HEK293 (cell line): ENCODE measurements around the gene PALMD.

Experiments used
- CTCF ChIA-PET: fragments of 350-600 bp; formaldehyde crosslinking; extraction: SDS; loops from one replicate; lab custom pipeline; 2021; ENCODE audit warnings: antibody characterized with exemption; lab: Yijun Ruan, JAX
- POLR2A ChIA-PET: fragments of 300-600 bp; formaldehyde crosslinking; extraction: SDS; loops from one replicate; lab custom pipeline; 2020; ENCODE audit warnings: antibody characterized with exemption, inconsistent platforms; lab: Yijun Ruan, JAX
- H3K27ac ChIP-seq: fragments of 200-500 bp; sonication (Bioruptor generic); 2 replicates; pipeline ENCODE4 v1.5.1; 2014; ENCODE audit warnings: low read depth, low read length, control low read depth, inconsistent platforms; ENCODE audit errors: extremely low read depth
- H3K36me3 ChIP-seq, 2 experiments: fragments of 200-500 bp in 1 of 2; sonication (Bioruptor generic) in 1 of 2; 1 replicate in 1 of 2; 2 replicates in 1 of 2; pipeline ENCODE4 v1.5.1; 2014 to 2017; ENCODE audit warnings: inconsistent platforms in 2 of 2, low read length in 2 of 2; ENCODE audit not compliant: control insufficient read depth in 2 of 2, insufficient read depth in 1 of 2
- H3K4me1 ChIP-seq: fragments of 200-500 bp; sonication (Bioruptor generic); 2 replicates; pipeline ENCODE4 v1.5.1; 2014; ENCODE audit warnings: mild to moderate bottlenecking, low read length, inconsistent platforms; ENCODE audit not compliant: control insufficient read depth, insufficient read depth
- H3K4me3 ChIP-seq: 2 replicates; pipeline ENCODE4 v1.5.1; 2011; ENCODE audit warnings: low read depth, mild to moderate bottlenecking, control low read depth, low read length, moderate library complexity
- H3K9me3 ChIP-seq: fragments of 200-500 bp; sonication (Bioruptor generic); 2 replicates; pipeline ENCODE4 v1.5.1; 2014; ENCODE audit warnings: low read depth, low read length, inconsistent platforms; ENCODE audit not compliant: control insufficient read depth, insufficient read depth
- KLF10 ChIP-seq: fragments of 450-650 bp; IDR thresholded peaks from 2 replicates; pipeline ENCODE4 v1.5.1; 2018; ENCODE audit warnings: missing biosample characterization, mild to moderate bottlenecking, missing genetic modification characterization
- OVOL3 ChIP-seq: fragments of 450-650 bp; formaldehyde crosslinking; IDR thresholded peaks from 2 replicates; pipeline ENCODE4 v1.5.1; 2016; ENCODE audit warnings: missing biosample characterization, missing genetic modification characterization
- PRDM10 ChIP-seq: fragments of 450-650 bp; formaldehyde crosslinking; IDR thresholded peaks from 2 replicates; pipeline ENCODE4 v1.5.1; 2016; ENCODE audit warnings: missing biosample characterization, missing genetic modification characterization
- SALL2 ChIP-seq: fragments of 450-650 bp; formaldehyde crosslinking; IDR thresholded peaks from 2 replicates; pipeline ENCODE4 v1.5.0; 2017; ENCODE audit warnings: missing biosample characterization, mild to moderate bottlenecking, missing genetic modification characterization, borderline replicate concordance
- SETDB1 ChIP-seq: IDR thresholded peaks from one replicate; pipeline ENCODE4 v1.6.1; 2017; ENCODE audit warnings: mild to moderate bottlenecking, low read length, moderate library complexity, mixed read lengths; ENCODE audit not compliant: insufficient read length
- ZBTB11 ChIP-seq: fragments of 450-650 bp; formaldehyde crosslinking; conservative IDR thresholded peaks from 2 replicates; pipeline ENCODE4 v1.5.1; 2016; ENCODE audit warnings: low read depth, missing biosample characterization, missing genetic modification characterization
- ZBTB26 ChIP-seq: fragments of 450-650 bp; formaldehyde crosslinking; optimal IDR thresholded peaks from 2 replicates; pipeline ENCODE3; 2016; ENCODE audit warnings: missing biosample characterization, mild to moderate bottlenecking, missing genetic modification characterization
- ZNF114 ChIP-seq: fragments of 450-650 bp; formaldehyde crosslinking; IDR thresholded peaks from 2 replicates; pipeline ENCODE4 v1.5.0; 2017; ENCODE audit warnings: missing biosample characterization, missing genetic modification characterization
- ZNF26 ChIP-seq: fragments of 450-650 bp; formaldehyde crosslinking; IDR thresholded peaks from 2 replicates; pipeline ENCODE4 v1.5.1; 2016; ENCODE audit warnings: missing biosample characterization, missing genetic modification characterization
- ZNF302 ChIP-seq: fragments of 450-650 bp; formaldehyde crosslinking; IDR thresholded peaks from 2 replicates; pipeline ENCODE4 v1.5.1; 2016; ENCODE audit warnings: missing biosample characterization, missing genetic modification characterization, low read depth
- ZNF354C ChIP-seq: fragments of 450-650 bp; formaldehyde crosslinking; IDR thresholded peaks from 2 replicates; pipeline ENCODE4 v1.5.1; 2016; ENCODE audit warnings: missing biosample characterization, missing genetic modification characterization, low read depth, borderline replicate concordance
- ZNF398 ChIP-seq: fragments of 450-650 bp; formaldehyde crosslinking; IDR thresholded peaks from 2 replicates; pipeline ENCODE4 v1.5.1; 2017; ENCODE audit warnings: missing biosample characterization, missing genetic modification characterization
- ZNF416 ChIP-seq: fragments of 450-650 bp; formaldehyde crosslinking; IDR thresholded peaks from 2 replicates; pipeline ENCODE4 v1.5.1; 2016; ENCODE audit warnings: missing biosample characterization, missing genetic modification characterization
- ZNF529 ChIP-seq: fragments of 450-650 bp; formaldehyde crosslinking; IDR thresholded peaks from 2 replicates; pipeline ENCODE4 v1.5.1; 2017; ENCODE audit warnings: missing genetic modification characterization, missing biosample characterization; ENCODE audit not compliant: insufficient replicate concordance
- ZNF654 ChIP-seq: fragments of 450-650 bp; formaldehyde crosslinking; IDR thresholded peaks from 2 replicates; pipeline ENCODE4 v1.5.1; 2016; ENCODE audit warnings: low read depth, missing biosample characterization, missing genetic modification characterization
- ZNF777 ChIP-seq: fragments of 450-650 bp; formaldehyde crosslinking; IDR thresholded peaks from 2 replicates; pipeline ENCODE4 v1.5.1; 2017; ENCODE audit warnings: missing biosample characterization, missing genetic modification characterization, borderline replicate concordance
- ZNF843 ChIP-seq: fragments of 450-650 bp; formaldehyde crosslinking; IDR thresholded peaks from 2 replicates; pipeline ENCODE4 v1.5.1; 2016; ENCODE audit warnings: missing biosample characterization, missing genetic modification characterization
- ZSCAN30 ChIP-seq: fragments of 450-650 bp; IDR thresholded peaks from 2 replicates; pipeline ENCODE4 v1.5.1; 2018; ENCODE audit warnings: missing biosample characterization, mild to moderate bottlenecking, missing genetic modification characterization, moderate library complexity

PALMD gene

GRCh38 chr1:99738858-99739465 lies 93.0 kb downstream of the PALMD start:
- Histone ChIP-seq H3K4me1 (no peaks in the 10 kb centered on the region), H3K36me3 (peaks cover 0 to 10% of the 10 kb centered on the region in 2 experiments)
- POLR2A ChIA-PET: no interaction called here
- TF ChIP-seq ZNF843 (tag by site-specific recombination) (no peak), ZNF529 (tag by site-specific recombination) (no peak), OVOL3 (tag by site-specific recombination) (no peak), ZSCAN30 (no peak), KLF10 (no peak), ZBTB11 (tag by site-specific recombination) (no peak), PRDM10 (tag by site-specific recombination) (no peak), ZNF416 (no peak), ZNF654 (tag by site-specific recombination) (no peak), ZNF354C (tag by site-specific recombination) (no peak), ZNF26 (tag by site-specific recombination) (no peak), ZBTB26 (tag by site-specific recombination) (no peak)
- TF ChIP-seq, all 188 proteins: peak for 0
- CTCF ChIA-PET: interaction anchor here (0.6 to 3.6 kb wide), 4 partner anchors 10 to 670 kb away, joined by 3 to 8 read pairs (median 4); no protein-coding TSS in a partner anchor
- Histone ChIP-seq H3K27ac (no peak overlapping the region), H3K9me3 (no peaks in the 10 kb centered on the region), H3K4me3 (no peak overlapping the region)

- H3K4me1 ChIP-seq: no peaks in the 10 kb centered on the region
- peaks cover 0 to 10% of the 10 kb centered on the region in 2 experiments for H3K36me3 ChIP-seq
- POLR2A ChIA-PET: no interaction called here
- H3K9me3 ChIP-seq: no peaks in the 10 kb centered on the region
- H3K4me3 ChIP-seq: no peak overlapping the region
- CTCF ChIA-PET: interaction anchor here (0.6 to 3.6 kb wide), 2 partner anchors 11 to 33 kb away, joined by 3 to 8 read pairs; no protein-coding TSS in a partner anchor
- no peak overlapping the region for H3K27ac ChIP-seq
- TF ChIP-seq ZNF302 (no peak), SALL2 (tag by site-specific recombination) (no peak), OVOL3 (tag by site-specific recombination) (no peak), SETDB1 (no peak), ZNF114 (tag by site-specific recombination) (no peak), ZNF777 (tag by site-specific recombination) (no peak), ZNF26 (tag by site-specific recombination) (no peak), ZNF398 (tag by site-specific recombination) (no peak)
Observed at GRCh38 chr1:99740141-99740540, 94.2 kb downstream of the PALMD start.
